GM18502 (cell line): Measurements from ENCODE around the gene MIA.
A peak's percentile ranks its signal among the peaks of the same experiment; 100 is the strongest.
"Not testable (repeated sequence)": the region's sequence is repeated elsewhere in the genome, so short reads cannot be mapped to it uniquely, and the experiment has no call there.

ENCODE experiments used
- ATAC-seq: cut with Tn5 transposase; IDR thresholded peaks from one replicate; pipeline ENCODE4 v1.9.1; 2021; ENCODE audit warnings: mild to moderate bottlenecking; ENCODE audit not compliant: unreplicated experiment, poor library complexity

The MIA gene

GRCh38 chr19:40801426-40802299 is 26.3 kb downstream of the MIA start:
- ATAC-seq: no peak

- no peak for ATAC-seq
These were observed 27.2 kb downstream of the MIA start for GRCh38 chr19:40802300-40803169.

- no peak for ATAC-seq
These were observed 28.0 kb downstream of the MIA start for GRCh38 chr19:40803170-40803856.

GRCh38 chr19:40803857-40804782 is 28.8 kb downstream of the MIA start:
- ATAC-seq: peak; percentile 38

GRCh38 chr19:40804783-40805242 is 29.5 kb downstream of the MIA start:
- no peak for ATAC-seq

- ATAC-seq: no peak
These were observed 30.0 kb downstream of the MIA start for GRCh38 chr19:40805258-40805868.

GRCh38 chr19:40806423-40807146 is 31.3 kb downstream of the MIA start:
- no peak for ATAC-seq

- ATAC-seq: no peak
These were observed 32.1 kb downstream of the MIA start for GRCh38 chr19:40807147-40808020.

- ATAC-seq: no peak
These were observed 32.7 kb downstream of the MIA start for GRCh38 chr19:40808021-40808325.

GRCh38 chr19:40808497-40808896 is 33.2 kb downstream of the MIA start:
- no peak for ATAC-seq

GRCh38 chr19:40809358-40810086 is 34.2 kb downstream of the MIA start:
- no peak for ATAC-seq

GRCh38 chr19:40810160-40810559 is 34.8 kb downstream of the MIA start:
- ATAC-seq: no peak

- ATAC-seq: peak; percentile 80
These were observed 35.5 kb downstream of the MIA start for GRCh38 chr19:40810649-40811408.

- no peak for ATAC-seq
These were observed 36.4 kb downstream of the MIA start for GRCh38 chr19:40811478-40812341.

- not testable (repeated sequence) for ATAC-seq
These were observed 37.2 kb downstream of the MIA start for GRCh38 chr19:40812571-40812970.
